ENCODE data around the gene TBC1D2.

TBC1D2 gene

GRCh38 chr9:98182889-98183599, 72.4 kb downstream of the TBC1D2 start:
- no peak for TF ChIP-seq EZH2 (IDR thresholded peaks at IDR 0.05; ENCODE audit: borderline replicate concordance, low read length)
- TF ChIP-seq, protein P1, sequence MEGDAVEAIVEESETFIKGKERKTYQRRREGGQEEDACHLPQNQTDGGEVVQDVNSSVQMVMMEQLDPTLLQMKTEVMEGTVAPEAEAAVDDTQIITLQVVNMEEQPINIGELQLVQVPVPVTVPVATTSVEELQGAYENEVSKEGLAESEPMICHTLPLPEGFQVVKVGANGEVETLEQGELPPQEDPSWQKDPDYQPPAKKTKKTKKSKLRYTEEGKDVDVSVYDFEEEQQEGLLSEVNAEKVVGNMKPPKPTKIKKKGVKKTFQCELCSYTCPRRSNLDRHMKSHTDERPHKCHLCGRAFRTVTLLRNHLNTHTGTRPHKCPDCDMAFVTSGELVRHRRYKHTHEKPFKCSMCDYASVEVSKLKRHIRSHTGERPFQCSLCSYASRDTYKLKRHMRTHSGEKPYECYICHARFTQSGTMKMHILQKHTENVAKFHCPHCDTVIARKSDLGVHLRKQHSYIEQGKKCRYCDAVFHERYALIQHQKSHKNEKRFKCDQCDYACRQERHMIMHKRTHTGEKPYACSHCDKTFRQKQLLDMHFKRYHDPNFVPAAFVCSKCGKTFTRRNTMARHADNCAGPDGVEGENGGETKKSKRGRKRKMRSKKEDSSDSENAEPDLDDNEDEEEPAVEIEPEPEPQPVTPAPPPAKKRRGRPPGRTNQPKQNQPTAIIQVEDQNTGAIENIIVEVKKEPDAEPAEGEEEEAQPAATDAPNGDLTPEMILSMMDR (IDR thresholded peaks at IDR 0.05; ENCODE audit: low read length), result no peak
- H3F3A ChIP-seq (ENCODE audit: insufficient read depth, low read length), result no peaks in the 10 kb centered on the region
- no peaks in the 10 kb centered on the region for H3K9me2 ChIP-seq (ENCODE audit: low read depth, low read length)
- no peaks in the 10 kb centered on the region for H3K4me1 ChIP-seq (ENCODE audit: insufficient read depth, low read length, severe bottlenecking)
- H4K20me1 ChIP-seq (ENCODE audit: insufficient read depth, low read length), result no peaks in the 10 kb centered on the region
- no peaks in the 10 kb centered on the region for H3K79me2 ChIP-seq (ENCODE audit: insufficient read depth, low read length)
- no peak overlapping the region for H3K27ac ChIP-seq (ENCODE audit: low read depth, low read length, poor library complexity, severe bottlenecking)
- H3K4me2 ChIP-seq (ENCODE audit: low read length), result no peak overlapping the region
- no peak overlapping the region for H2AFZ ChIP-seq (ENCODE audit: low read length)
- H3K4me3 ChIP-seq (ENCODE audit: low read depth, low read length, poor library complexity, severe bottlenecking), result no peak overlapping the region
- no peak overlapping the region for H3K9ac ChIP-seq (ENCODE audit: low read length)
- H3K27me3 ChIP-seq (ENCODE audit: insufficient read depth, low read length), result no peaks in the 10 kb centered on the region
- H3K9me3 ChIP-seq (ENCODE audit: low read length), result no peaks in the 10 kb centered on the region
- H3K36me3 ChIP-seq (ENCODE audit: insufficient read depth, low read length), result no peaks in the 10 kb centered on the region

DNA sequence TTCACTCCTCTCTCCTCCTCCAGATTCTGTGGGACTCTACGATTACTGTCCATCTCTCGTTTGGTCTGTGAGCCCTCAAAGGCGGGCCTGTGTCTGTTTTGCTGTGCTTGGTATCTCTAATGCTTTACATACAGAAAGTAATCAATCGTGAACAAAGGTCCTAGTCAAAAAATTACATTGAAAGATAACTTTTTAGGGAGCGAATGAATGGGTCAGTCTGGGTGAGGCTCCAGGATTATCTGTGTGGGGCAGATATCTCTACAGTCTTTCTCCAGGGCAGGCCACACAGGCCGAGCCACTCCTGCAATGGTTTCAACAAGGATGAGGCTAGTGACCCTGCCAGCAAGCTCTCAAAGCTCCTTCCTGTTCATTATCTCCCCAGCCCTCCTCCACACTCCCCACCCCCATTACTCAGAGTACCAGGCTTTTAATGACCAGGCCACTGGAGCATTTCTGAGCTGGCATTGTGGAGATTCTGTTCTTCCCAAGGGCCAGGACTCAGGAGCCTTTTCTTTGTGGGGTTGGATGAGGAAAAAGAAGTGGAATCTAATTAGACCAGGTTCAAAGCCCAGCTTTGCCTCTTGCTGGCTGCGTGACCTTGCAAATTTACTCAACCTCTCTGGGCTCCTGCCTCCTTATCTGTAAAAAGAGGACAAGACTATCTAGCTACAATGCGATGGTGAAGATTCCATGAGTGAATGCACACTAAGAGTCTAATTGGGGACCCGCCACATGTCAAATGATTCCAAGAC, 73.2 kb downstream of the TBC1D2 start:
- no peaks in the 10 kb centered on the region for H3F3A ChIP-seq (ENCODE audit: insufficient read depth, low read length)
- no peak overlapping the region for H3K4me2 ChIP-seq (ENCODE audit: low read length)
- H4K20me1 ChIP-seq (ENCODE audit: insufficient read depth, low read length), result no peaks in the 10 kb centered on the region
- TF ChIP-seq, protein P1 (IDR thresholded peaks at IDR 0.05; ENCODE audit: low read length), result no peak
- no peak for TF ChIP-seq EZH2 (IDR thresholded peaks at IDR 0.05; ENCODE audit: borderline replicate concordance, low read length)
- H3K4me1 ChIP-seq (ENCODE audit: insufficient read depth, low read length, severe bottlenecking), result no peaks in the 10 kb centered on the region
- H3K27ac ChIP-seq (ENCODE audit: low read depth, low read length, poor library complexity, severe bottlenecking), result no peak overlapping the region
- no peak overlapping the region for H3K4me3 ChIP-seq (ENCODE audit: low read depth, low read length, poor library complexity, severe bottlenecking)
- H3K9me3 ChIP-seq (ENCODE audit: low read length), result no peaks in the 10 kb centered on the region
- H3K79me2 ChIP-seq (ENCODE audit: insufficient read depth, low read length), result no peaks in the 10 kb centered on the region
- no peak overlapping the region for H2AFZ ChIP-seq (ENCODE audit: low read length)
- no peak overlapping the region for H3K9ac ChIP-seq (ENCODE audit: low read length)
- H3K9me2 ChIP-seq (ENCODE audit: low read depth, low read length), result no peaks in the 10 kb centered on the region
- H3K27me3 ChIP-seq (ENCODE audit: insufficient read depth, low read length), result no peaks in the 10 kb centered on the region
- H3K36me3 ChIP-seq (ENCODE audit: insufficient read depth, low read length), result no peaks in the 10 kb centered on the region

DNA sequence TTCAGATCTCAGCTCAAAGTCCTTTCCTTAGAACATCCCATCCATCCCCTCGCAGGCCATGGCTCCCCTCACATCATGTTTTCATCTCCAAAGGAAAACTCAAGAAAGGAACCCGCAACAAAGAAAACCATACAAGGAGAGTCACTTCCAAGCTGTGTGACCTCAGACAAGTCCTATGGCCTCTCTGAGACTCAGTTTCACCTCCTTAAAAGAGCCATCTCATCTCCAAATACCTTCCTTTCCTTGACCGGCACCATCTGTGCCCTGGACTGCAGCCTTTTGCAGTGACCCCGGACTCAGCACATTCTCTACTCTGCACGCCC, 73.7 kb downstream of the TBC1D2 start:
- no peaks in the 10 kb centered on the region for H3K9me2 ChIP-seq (ENCODE audit: low read depth, low read length)
- H4K20me1 ChIP-seq (ENCODE audit: insufficient read depth, low read length), result no peaks in the 10 kb centered on the region
- H3K27me3 ChIP-seq (ENCODE audit: insufficient read depth, low read length), result no peaks in the 10 kb centered on the region
- H3K9me3 ChIP-seq (ENCODE audit: low read length), result no peaks in the 10 kb centered on the region
- no peak overlapping the region for H3K4me3 ChIP-seq (ENCODE audit: low read depth, low read length, poor library complexity, severe bottlenecking)
- no peak overlapping the region for H2AFZ ChIP-seq (ENCODE audit: low read length)
- no peaks in the 10 kb centered on the region for H3F3A ChIP-seq (ENCODE audit: insufficient read depth, low read length)
- no peak for TF ChIP-seq EZH2 (IDR thresholded peaks at IDR 0.05; ENCODE audit: borderline replicate concordance, low read length)
- TF ChIP-seq, protein P1 (IDR thresholded peaks at IDR 0.05; ENCODE audit: low read length), result no peak
- no peaks in the 10 kb centered on the region for H3K79me2 ChIP-seq (ENCODE audit: insufficient read depth, low read length)
- no peak overlapping the region for H3K27ac ChIP-seq (ENCODE audit: low read depth, low read length, poor library complexity, severe bottlenecking)
- H3K9ac ChIP-seq (ENCODE audit: low read length), result no peak overlapping the region
- H3K4me2 ChIP-seq (ENCODE audit: low read length), result no peak overlapping the region
- no peaks in the 10 kb centered on the region for H3K4me1 ChIP-seq (ENCODE audit: insufficient read depth, low read length, severe bottlenecking)
- no peaks in the 10 kb centered on the region for H3K36me3 ChIP-seq (ENCODE audit: insufficient read depth, low read length)
